Fibroblast of villous mesenchyme (primary cell): Measurements from ENCODE around the gene NR0B2. TPM values are rescaled to one million over a fixed set of nuclear protein-coding genes. Genes with fewer than 3 reads are reported as not detected.

ENCODE experiments used
- DNase-seq: peaks from one replicate; pipeline ENCODE4 v3.0.0-alpha.2; 2010; ENCODE audit warnings: low read depth
- H3K4me3 ChIP-seq: 2 replicates; pipeline ENCODE4 v1.5.1; 2011; ENCODE audit warnings: low read depth, mild to moderate bottlenecking, low read length
- total RNA-seq: library from RNA; depleted of rRNA; stranded (reverse); fragments of >200 nt; gene quantifications from 2 replicates; pipeline ENCODE4 v1.2.3, GENCODE V29; 2012
- TF ChIP-seq, protein P1 (sequence below): IDR thresholded peaks from 2 replicates; pipeline ENCODE4 v1.5.1; 2012; ENCODE audit warnings: low read depth, mild to moderate bottlenecking, low read length; ENCODE audit not compliant: insufficient read depth

Gene NR0B2
- total RNA-seq, 1 donor = not detected

DNA sequence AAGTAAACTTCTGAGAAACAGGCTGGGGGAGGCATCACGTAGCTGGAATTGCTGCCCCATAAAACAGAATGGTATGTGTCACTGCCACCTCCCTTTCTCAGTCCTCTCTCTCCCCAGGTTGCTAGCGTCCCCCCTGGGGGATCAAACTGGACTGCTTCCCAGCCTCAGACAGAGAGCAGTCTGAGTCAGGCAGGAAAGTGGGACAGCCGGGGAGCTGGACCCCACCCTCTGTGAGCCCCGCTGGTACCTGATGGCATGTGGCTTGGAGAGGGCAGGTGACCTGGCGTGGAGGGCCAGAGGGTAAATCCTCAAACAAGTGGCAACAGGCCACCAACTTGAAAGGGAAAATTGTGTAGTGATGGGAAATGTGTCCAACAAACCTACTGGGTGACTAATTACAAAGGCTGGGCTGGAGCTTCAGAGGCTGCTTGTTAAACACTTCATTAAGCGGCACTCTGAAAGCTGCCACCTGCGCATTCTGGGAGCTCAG lies 51.8 kb downstream of the NR0B2 start:
- TF ChIP-seq, protein P1, sequence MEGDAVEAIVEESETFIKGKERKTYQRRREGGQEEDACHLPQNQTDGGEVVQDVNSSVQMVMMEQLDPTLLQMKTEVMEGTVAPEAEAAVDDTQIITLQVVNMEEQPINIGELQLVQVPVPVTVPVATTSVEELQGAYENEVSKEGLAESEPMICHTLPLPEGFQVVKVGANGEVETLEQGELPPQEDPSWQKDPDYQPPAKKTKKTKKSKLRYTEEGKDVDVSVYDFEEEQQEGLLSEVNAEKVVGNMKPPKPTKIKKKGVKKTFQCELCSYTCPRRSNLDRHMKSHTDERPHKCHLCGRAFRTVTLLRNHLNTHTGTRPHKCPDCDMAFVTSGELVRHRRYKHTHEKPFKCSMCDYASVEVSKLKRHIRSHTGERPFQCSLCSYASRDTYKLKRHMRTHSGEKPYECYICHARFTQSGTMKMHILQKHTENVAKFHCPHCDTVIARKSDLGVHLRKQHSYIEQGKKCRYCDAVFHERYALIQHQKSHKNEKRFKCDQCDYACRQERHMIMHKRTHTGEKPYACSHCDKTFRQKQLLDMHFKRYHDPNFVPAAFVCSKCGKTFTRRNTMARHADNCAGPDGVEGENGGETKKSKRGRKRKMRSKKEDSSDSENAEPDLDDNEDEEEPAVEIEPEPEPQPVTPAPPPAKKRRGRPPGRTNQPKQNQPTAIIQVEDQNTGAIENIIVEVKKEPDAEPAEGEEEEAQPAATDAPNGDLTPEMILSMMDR = no peak
- no peak for DNase-seq
- H3K4me3 ChIP-seq = no peak overlapping the region

Other genes starting within 250 kb of the NR0B2 start
- gene ARID1A, start 218.0 kb downstream of the NR0B2 start, total RNA-seq = 24.8 and 31.1 TPM in 2 replicates
- 10.3 and 16.8 TPM in 2 replicates for gene PIGV, start 126.0 kb downstream of the NR0B2 start, total RNA-seq
- gene ZDHHC18, start 87.3 kb downstream of the NR0B2 start, total RNA-seq = 10.3 and 16.4 TPM in 2 replicates
- 0.32 and 0.43 TPM in 2 replicates for gene SFN, start 50.8 kb downstream of the NR0B2 start, total RNA-seq
- 9.5 and 11.9 TPM in 2 replicates for gene GPN2, start 23.7 kb downstream of the NR0B2 start, total RNA-seq
- gene GPATCH3, start 13.5 kb downstream of the NR0B2 start, total RNA-seq = 7.3 and 8.7 TPM in 2 replicates
- 19.0 and 21.9 TPM in 2 replicates for gene NUDC, start 7.8 kb upstream of the NR0B2 start, total RNA-seq
- gene KDF1, start 46.5 kb upstream of the NR0B2 start, total RNA-seq = not detected in 2 replicates
- gene TRNP1, start 79.7 kb upstream of the NR0B2 start, total RNA-seq = 13.2 and 27.6 TPM in 2 replicates
- 9.7 and 15.5 TPM in 2 replicates for gene TENT5B, start 98.9 kb upstream of the NR0B2 start, total RNA-seq
- gene SLC9A1, start 241.2 kb upstream of the NR0B2 start, total RNA-seq = 6.0 and 7.4 TPM in 2 replicates